Astrocyte (in vitro differentiated cells and primary cell): ENCODE measurements around the gene ZNF346.

Experiments
- CTCF ChIP-seq: IDR thresholded peaks from 2 replicates; pipeline ENCODE4 v1.5.1; 2011; ENCODE audit warnings: low read depth, mild to moderate bottlenecking, inconsistent platforms, low read length, moderate library complexity; ENCODE audit not compliant: insufficient read depth
- EZH2 ChIP-seq: IDR thresholded peaks from 2 replicates; pipeline ENCODE4 v1.6.1; 2012; ENCODE audit warnings: mild to moderate bottlenecking, low read length, inconsistent platforms; ENCODE audit not compliant: insufficient read depth

DNA sequence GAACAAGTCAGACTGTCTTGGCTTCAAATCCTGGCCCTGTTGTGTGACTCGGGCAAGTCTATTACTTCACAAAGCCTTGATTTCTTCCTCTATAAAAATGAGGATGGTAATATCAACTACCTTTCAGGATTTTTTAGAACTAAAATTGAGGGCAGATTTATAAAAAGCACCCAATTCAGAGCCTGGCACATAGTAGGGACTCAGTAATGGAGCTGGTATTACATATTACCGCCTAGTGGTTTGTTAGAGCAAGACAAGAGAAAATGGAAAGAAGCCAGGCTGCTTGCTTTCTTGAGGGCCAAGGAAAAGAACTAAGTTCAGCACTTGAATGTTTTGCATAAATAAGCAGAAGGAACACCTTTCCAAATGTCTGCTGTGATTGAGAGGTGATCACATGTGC lies 19.4 kb downstream of the ZNF346 start:
- TF ChIP-seq CTCF = peak; percentile 5
- TF ChIP-seq EZH2 = no peak
